ENCODE data around the gene GID8.

- TF ChIP-seq POLR2A (IDR thresholded peaks at IDR 0.05; ENCODE audit: low read depth) (no peak), POLR2AphosphoS5 (IDR thresholded peaks at IDR 0.05) (peak; percentile 32 to 46)
Measured at GRCh38 chr20:62929051-62929538, 8.9 kb upstream of the GID8 start.

Data from esophagus muscularis mucosa (tissue), 2 donors.